Skeletal muscle tissue (tissue), 4 donors: ENCODE data around the gene GPR132. TPM values are rescaled to one million over a fixed set of nuclear protein-coding genes. Genes with fewer than 3 reads are reported as not detected.
A peak's percentile ranks its signal among the peaks of the same experiment; 100 is the strongest.

Experiments
- H3K27ac ChIP-seq: one replicate; pipeline ENCODE4 v1.7.0; 2013; ENCODE audit warnings: mild to moderate bottlenecking, low read depth, low read length, inconsistent platforms
- H3K27me3 ChIP-seq, 3 donors: one replicate each; pipeline ENCODE4 v1.7.0; 2013; ENCODE audit warnings: low read length in 3 of 3; ENCODE audit not compliant: control insufficient read depth in 3 of 3, insufficient read depth in 3 of 3
- H3K36me3 ChIP-seq, 3 donors: one replicate each; pipeline ENCODE4 v1.7.0; 2013; ENCODE audit warnings: low read length in 3 of 3; ENCODE audit not compliant: control insufficient read depth in 3 of 3, insufficient read depth in 3 of 3
- H3K4me1 ChIP-seq, 3 donors: one replicate each; pipeline ENCODE4 v1.7.0; 2013; ENCODE audit warnings: low read length in 3 of 3, mild to moderate bottlenecking in 3 of 3; ENCODE audit not compliant: control insufficient read depth in 3 of 3, insufficient read depth in 3 of 3
- H3K4me3 ChIP-seq, 3 donors: one replicate each; pipeline ENCODE4 v1.7.0; 2013; ENCODE audit warnings: low read length in 3 of 3
- H3K9ac ChIP-seq, 3 donors: one replicate each; pipeline ENCODE4 v1.7.0; 2013; ENCODE audit warnings: low read length in 3 of 3, mild to moderate bottlenecking in 3 of 3, moderate library complexity in 2 of 3, low read depth in 1 of 3
- H3K9me3 ChIP-seq, 3 donors: one replicate each; pipeline ENCODE4 v1.7.0; 2013; ENCODE audit warnings: low read length in 3 of 3; ENCODE audit not compliant: control insufficient read depth in 3 of 3
- total RNA-seq: library from RNA; depleted of rRNA; stranded (reverse); fragments of >200 nt; gene quantifications from one replicate; pipeline ENCODE4 v1.2.3, GENCODE V29; 2014
- donor health status: Osteomylitis.

Gene GPR132
- total RNA-seq, 1 donor from 2014 or later, result 1.6 TPM

GRCh38 chr14:105063056-105063455 lies 2.2 kb downstream of the GPR132 start:
- H3K36me3 ChIP-seq, result no peaks in the 10 kb centered on the region
- H3K27ac ChIP-seq, result no peak overlapping the region
- peaks cover 0 to 15% (median 11%) of the 10 kb centered on the region in 3 donors for H3K27me3 ChIP-seq
- H3K9me3 ChIP-seq, result no peaks in the 10 kb centered on the region
- no peak overlapping the region for H3K4me3 ChIP-seq
- no peak overlapping the region for H3K9ac ChIP-seq
- peaks cover 26 to 32% (median 29%) of the 10 kb centered on the region in 3 donors for H3K4me1 ChIP-seq

- H3K9ac ChIP-seq, result peak overlapping the region in 1 of 3 donors; percentile 40
- H3K27me3 ChIP-seq, result peaks cover 0 to 8% (median 3%) of the 10 kb centered on the region in 3 donors
- H3K9me3 ChIP-seq, result no peaks in the 10 kb centered on the region
- peaks cover 26 to 32% (median 29%) of the 10 kb centered on the region in 3 donors for H3K4me1 ChIP-seq
- no peak overlapping the region for H3K4me3 ChIP-seq
- H3K27ac ChIP-seq, result no peak overlapping the region
- H3K36me3 ChIP-seq, result no peaks in the 10 kb centered on the region
These were observed 3.2 kb downstream of the GPR132 start for GRCh38 chr14:105062048-105062433.

- H3K4me3 ChIP-seq, result no peak overlapping the region
- no peaks in the 10 kb centered on the region for H3K9me3 ChIP-seq
- H3K9ac ChIP-seq, result peak overlapping the region in 2 of 3 donors; percentile 8 to 40
- no peaks in the 10 kb centered on the region for H3K36me3 ChIP-seq
- H3K4me1 ChIP-seq, result peaks cover 26 to 32% (median 29%) of the 10 kb centered on the region in 3 donors
- peak overlapping the region; percentile 30 for H3K27ac ChIP-seq
- peaks cover 0 to 8% (median under 1%) of the 10 kb centered on the region in 3 donors for H3K27me3 ChIP-seq
These were observed 3.7 kb downstream of the GPR132 start for GRCh38 chr14:105061428-105062047.

GRCh38 chr14:105060751-105061427 lies 4.3 kb downstream of the GPR132 start:
- H3K27me3 ChIP-seq, result peaks cover 0 to 9% (median 2%) of the 10 kb centered on the region in 3 donors
- peak overlapping the region; percentile 30 for H3K27ac ChIP-seq
- peak overlapping the region in 2 of 3 donors; percentile 8 to 25 for H3K9ac ChIP-seq
- no peaks in the 10 kb centered on the region for H3K9me3 ChIP-seq
- peaks cover 26 to 32% (median 29%) of the 10 kb centered on the region in 3 donors for H3K4me1 ChIP-seq
- H3K36me3 ChIP-seq, result no peaks in the 10 kb centered on the region
- H3K4me3 ChIP-seq, result no peak overlapping the region

GRCh38 chr14:105059925-105060565 lies 5.2 kb downstream of the GPR132 start:
- no peak overlapping the region for H3K9ac ChIP-seq
- no peaks in the 10 kb centered on the region for H3K9me3 ChIP-seq
- H3K36me3 ChIP-seq, result no peaks in the 10 kb centered on the region
- no peak overlapping the region for H3K27ac ChIP-seq
- H3K27me3 ChIP-seq, result peaks cover 0 to 12% (median 9%) of the 10 kb centered on the region in 3 donors
- H3K4me3 ChIP-seq, result no peak overlapping the region
- H3K4me1 ChIP-seq, result peaks cover 26 to 32% (median 29%) of the 10 kb centered on the region in 3 donors

GRCh38 chr14:105059035-105059924 lies 6.0 kb downstream of the GPR132 start:
- Histone ChIP-seq H3K27me3 (peaks cover 0 to 12% (median 9%) of the 10 kb centered on the region in 3 donors), H3K9ac (no peak overlapping the region), H3K4me3 (no peak overlapping the region), H3K4me1 (peaks cover 26 to 32% (median 29%) of the 10 kb centered on the region in 3 donors), H3K9me3 (no peaks in the 10 kb centered on the region), H3K36me3 (no peaks in the 10 kb centered on the region), H3K27ac (no peak overlapping the region)

- Histone ChIP-seq H3K9me3 (no peaks in the 10 kb centered on the region), H3K27ac (no peak overlapping the region), H3K4me1 (peaks cover 26 to 32% (median 29%) of the 10 kb centered on the region in 3 donors), H3K4me3 (no peak overlapping the region), H3K36me3 (no peaks in the 10 kb centered on the region), H3K9ac (no peak overlapping the region), H3K27me3 (peaks cover 0 to 12% (median 9%) of the 10 kb centered on the region in 3 donors)
These were observed 6.7 kb downstream of the GPR132 start for GRCh38 chr14:105058521-105059034.

- H3K27me3 ChIP-seq, result peaks cover 0 to 12% (median 10%) of the 10 kb centered on the region in 3 donors
- no peaks in the 10 kb centered on the region for H3K9me3 ChIP-seq
- no peak overlapping the region for H3K27ac ChIP-seq
- no peak overlapping the region for H3K9ac ChIP-seq
- peaks cover 19 to 24% (median 22%) of the 10 kb centered on the region in 3 donors for H3K4me1 ChIP-seq
- no peak overlapping the region for H3K4me3 ChIP-seq
- H3K36me3 ChIP-seq, result no peaks in the 10 kb centered on the region
These were observed 8.9 kb downstream of the GPR132 start for GRCh38 chr14:105056303-105056831.

- Histone ChIP-seq H3K36me3 (no peaks in the 10 kb centered on the region), H3K4me1 (peaks cover 14 to 18% (median 17%) of the 10 kb centered on the region in 3 donors), H3K9me3 (no peaks in the 10 kb centered on the region), H3K4me3 (no peak overlapping the region), H3K27ac (no peak overlapping the region), H3K27me3 (peaks cover 1 to 17% (median 15%) of the 10 kb centered on the region in 3 donors), H3K9ac (no peak overlapping the region)
These were observed 9.4 kb downstream of the GPR132 start for GRCh38 chr14:105055736-105056302.
